GM21423 (cell line): ENCODE data around the gene POLN.
"Not testable (repeated sequence)": the region's sequence is repeated elsewhere in the genome, so short reads cannot be mapped to it uniquely, and the experiment has no call there.

Experiments used
- ATAC-seq: cut with Tn5 transposase; IDR thresholded peaks from one replicate; pipeline ENCODE4 v1.9.1; 2021; ENCODE audit warnings: mild to moderate bottlenecking, moderate library complexity; ENCODE audit not compliant: unreplicated experiment

POLN gene

GRCh38 chr4:2045518-2045951, 196.4 kb downstream of the POLN start:
- ATAC-seq = no peak

- no peak for ATAC-seq
These were observed 197.1 kb downstream of the POLN start for GRCh38 chr4:2044542-2045517.

DNA sequence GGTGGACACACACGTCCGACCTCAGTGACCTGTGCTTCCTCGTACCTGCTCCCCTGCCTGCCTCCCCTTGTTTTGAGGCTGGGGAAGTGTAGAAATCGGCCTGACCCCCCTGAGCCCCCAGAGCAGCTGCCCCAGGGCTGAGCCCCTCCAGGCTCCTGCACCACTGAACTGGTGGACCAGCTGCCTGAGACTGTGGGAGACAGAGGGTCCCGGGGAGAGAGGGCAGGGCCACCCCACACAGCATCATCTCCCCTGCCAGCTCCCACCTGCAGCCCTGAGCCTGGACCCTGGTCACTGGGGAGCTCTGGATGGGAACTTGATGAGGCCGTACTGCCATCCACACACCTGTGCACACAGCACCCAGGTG, 197.8 kb downstream of the POLN start:
- no peak for ATAC-seq

- ATAC-seq = no peak
These were observed 198.4 kb downstream of the POLN start for GRCh38 chr4:2043396-2044118.

DNA sequence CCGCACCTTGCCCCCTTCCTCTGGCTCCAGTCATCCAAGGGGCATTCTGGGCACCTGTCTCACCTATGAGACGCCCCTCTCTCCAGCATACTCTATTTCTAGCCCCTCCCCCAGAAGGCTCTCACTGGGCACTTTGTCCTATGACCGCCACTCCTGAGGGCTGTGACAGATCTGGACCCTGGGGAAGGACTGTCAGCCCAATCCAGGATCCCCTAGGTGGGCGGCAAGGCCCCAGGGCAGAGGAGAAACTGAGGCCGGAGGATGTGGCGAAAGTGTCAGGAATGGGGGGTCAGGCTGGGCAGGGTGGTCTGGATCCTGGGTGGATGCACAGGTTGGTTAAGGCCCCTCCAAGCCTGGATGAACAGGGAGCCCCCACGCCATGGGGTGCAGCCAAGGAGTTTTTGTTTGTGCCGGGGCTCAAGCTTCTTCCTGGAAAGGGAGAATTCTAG, 198.9 kb downstream of the POLN start:
- ATAC-seq = no peak

GRCh38 chr4:2042204-2042946, 199.5 kb downstream of the POLN start:
- no peak for ATAC-seq

- no peak for ATAC-seq
These were observed 200.4 kb downstream of the POLN start for GRCh38 chr4:2041239-2042130.

DNA sequence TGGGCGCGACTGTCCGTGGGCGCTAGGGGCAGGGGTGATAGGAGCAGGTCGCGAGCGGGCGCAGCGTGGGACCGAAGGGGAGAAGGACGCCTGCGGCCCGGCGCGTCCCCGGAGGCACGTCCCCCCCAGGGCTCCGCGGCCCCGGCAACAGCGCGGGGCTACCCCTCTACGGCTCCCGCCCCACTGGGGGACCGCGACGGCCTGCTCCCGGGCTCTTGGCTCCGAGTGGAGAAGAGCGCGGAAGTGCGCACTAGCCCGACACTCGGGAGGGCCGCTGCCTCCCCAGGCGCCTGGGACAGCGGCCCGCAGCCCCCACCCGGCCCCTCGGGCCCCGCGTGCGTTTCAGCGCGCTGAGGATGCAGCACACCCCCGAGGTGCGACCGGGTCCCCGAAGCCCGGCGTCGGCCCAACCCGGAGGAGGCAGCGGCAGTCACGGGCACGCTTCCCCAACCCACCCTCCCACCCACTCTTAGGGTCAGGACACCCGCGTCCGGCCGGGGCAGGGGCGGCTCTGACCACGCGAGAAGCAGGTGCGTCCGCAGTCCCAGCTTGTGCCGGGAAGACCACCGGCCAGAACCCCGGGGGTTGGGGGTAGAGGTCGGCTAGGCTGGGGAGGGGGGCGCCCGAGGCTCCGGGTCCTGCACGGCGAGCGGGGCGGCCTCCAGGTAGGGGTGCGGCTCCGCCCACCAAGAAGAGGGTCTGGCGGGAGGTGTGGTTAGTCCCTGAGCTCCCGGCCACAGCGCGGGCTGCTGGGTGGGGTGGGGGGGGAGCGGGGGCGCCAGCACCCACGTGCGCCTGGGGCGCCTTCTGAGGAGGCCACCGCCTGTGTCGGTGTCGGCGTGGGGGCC, 201.3 kb downstream of the POLN start:
- ATAC-seq = no peak

- ATAC-seq = no peak
These were observed 205.1 kb downstream of the POLN start for GRCh38 chr4:2036866-2037265.

DNA sequence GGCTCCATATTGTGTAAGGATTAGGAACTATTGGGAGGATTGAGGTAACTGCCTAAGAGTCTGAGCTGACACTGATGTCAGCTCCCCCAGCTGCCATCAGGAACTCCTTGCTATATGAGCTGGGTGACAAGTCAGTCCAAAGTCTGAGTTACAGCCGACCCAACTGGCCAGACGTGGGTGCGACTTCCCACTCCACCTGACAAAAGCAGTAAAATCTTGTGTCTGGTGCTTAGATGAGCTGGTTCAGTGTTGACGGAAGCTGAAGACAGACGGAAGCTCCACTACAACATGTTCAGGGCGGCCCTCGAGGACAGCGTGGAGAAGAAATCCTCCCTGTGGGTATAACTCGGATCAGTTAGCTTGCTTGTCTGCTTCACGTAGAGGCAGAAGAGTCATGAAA, 205.6 kb downstream of the POLN start:
- ATAC-seq = no peak

DNA sequence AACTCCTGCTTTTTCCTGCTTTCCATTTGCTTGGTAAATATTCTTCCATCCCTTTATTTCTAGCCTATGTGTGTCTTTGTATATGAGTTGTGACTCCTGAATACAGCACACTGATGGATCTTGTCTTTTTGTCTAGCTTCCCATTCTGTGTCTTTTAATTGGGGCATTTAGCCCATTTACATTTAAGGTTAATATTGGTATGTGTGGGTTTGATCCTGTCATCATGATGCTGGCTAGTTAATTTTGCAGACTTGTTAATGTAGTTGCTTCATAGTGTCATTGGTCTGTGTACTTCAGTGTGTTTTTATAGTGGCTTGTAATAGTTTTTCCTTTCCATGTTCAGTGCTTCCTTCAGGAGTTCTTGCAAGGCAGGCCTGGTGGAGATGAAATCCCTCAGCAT, 210.8 kb downstream of the POLN start:
- not testable (repeated sequence) for ATAC-seq

GRCh38 chr4:2027120-2027519, 214.8 kb downstream of the POLN start:
- not testable (repeated sequence) for ATAC-seq

DNA sequence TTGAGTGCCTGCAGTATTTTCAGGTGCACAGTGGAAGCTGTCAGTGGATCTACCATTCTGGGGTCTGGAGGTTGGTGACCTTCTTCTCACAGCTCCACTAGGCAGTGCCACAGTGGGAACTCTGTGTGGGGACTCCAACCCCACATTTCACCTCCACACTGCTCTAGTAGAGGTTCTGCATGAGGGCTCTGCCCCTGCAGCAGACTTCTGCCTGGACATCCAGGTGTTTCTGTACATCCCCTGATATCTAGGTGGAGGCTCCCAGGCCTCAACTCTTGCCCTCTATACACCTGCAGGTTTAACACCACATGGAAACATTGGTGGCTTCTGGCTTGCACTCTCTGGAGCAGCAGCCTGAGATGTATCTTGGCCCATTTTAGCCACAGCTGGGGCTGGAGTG, 216.1 kb downstream of the POLN start:
- no peak for ATAC-seq

- no peak for ATAC-seq
These were observed 217.2 kb downstream of the POLN start for GRCh38 chr4:2024683-2025082.
